Kidney glomerular epithelial cell (primary cell): Measurements from ENCODE around the gene MTX3.

Experiments used
- DNase-seq: peaks from one replicate; lab custom pipeline; 2025; lab: John Stamatoyannopoulos, UW

The MTX3 gene

DNA sequence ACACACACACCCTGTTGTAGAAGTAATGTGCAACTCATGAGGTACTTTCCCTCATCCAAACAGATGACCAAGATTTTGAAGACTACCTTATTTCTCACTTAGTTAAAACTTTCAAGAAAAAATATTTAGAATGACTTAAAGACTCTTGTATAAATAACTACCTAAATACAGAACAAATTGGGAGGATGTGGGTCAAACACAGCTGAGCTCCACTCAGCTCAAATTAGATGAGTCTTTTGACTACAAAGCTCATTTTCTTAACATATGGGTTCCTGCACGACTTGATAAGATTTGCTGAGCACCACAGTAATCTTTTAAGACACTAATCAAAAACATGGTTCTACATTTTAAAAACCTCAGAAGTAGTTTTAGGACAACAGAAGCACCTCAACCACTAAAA, 8.9 kb downstream of the MTX3 start:
- DNase-seq: no peak

- DNase-seq: no peak
Measured at GRCh38 chr5:79976759-79977515, 14.1 kb downstream of the MTX3 start.

- no peak for DNase-seq
Measured at GRCh38 chr5:79975422-79975821, 15.6 kb downstream of the MTX3 start.

- peak; percentile 59 for DNase-seq
Measured at GRCh38 chr5:79974886-79975285, 16.2 kb downstream of the MTX3 start.

- DNase-seq: no peak
Measured at GRCh38 chr5:79973996-79974395, 17.1 kb downstream of the MTX3 start.

DNA sequence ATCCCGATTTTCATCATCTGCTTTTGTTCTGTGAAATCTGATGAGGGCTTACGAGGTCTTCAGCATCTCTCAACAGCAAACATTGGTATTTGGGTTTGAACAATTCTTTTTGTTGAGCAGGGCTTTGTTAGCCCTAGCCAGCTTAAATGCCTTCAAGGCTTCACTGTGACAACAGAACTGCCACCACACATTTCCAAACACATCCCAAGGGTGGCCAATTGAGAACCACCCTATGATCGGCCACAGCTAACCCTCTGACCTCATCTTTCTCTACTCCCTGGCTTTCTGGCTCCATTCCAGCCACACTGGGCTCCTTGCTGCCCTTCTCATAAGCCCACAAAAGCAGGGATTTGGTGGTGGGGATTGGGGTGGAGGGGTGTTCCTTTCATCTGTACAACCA, 17.6 kb downstream of the MTX3 start:
- no peak for DNase-seq

GRCh38 chr5:79971156-79971555, 19.9 kb downstream of the MTX3 start:
- no peak for DNase-seq

DNA sequence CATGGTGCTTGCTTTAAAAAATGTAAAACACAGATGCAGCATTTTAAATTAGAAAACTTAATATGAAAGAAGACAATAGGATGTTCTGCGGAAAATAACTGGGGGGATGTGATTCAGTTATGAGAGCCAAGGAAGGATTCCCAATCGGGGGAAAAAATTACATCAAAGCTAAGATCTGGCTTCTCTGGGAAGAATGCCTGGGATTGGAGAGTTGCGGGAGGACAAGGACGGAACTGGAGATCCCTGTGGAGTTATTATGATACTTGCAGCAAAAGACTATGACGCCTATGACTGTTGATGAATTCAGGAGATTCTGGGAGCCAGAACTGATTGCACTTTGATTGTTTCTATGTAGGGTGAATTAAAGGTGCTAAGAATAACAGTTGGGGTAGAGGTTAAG, 24.6 kb downstream of the MTX3 start:
- no peak for DNase-seq

- DNase-seq: no peak
Measured at GRCh38 chr5:79964136-79964535, 26.9 kb downstream of the MTX3 start.

GRCh38 chr5:79963261-79964061, 27.6 kb downstream of the MTX3 start:
- no peak for DNase-seq

DNA sequence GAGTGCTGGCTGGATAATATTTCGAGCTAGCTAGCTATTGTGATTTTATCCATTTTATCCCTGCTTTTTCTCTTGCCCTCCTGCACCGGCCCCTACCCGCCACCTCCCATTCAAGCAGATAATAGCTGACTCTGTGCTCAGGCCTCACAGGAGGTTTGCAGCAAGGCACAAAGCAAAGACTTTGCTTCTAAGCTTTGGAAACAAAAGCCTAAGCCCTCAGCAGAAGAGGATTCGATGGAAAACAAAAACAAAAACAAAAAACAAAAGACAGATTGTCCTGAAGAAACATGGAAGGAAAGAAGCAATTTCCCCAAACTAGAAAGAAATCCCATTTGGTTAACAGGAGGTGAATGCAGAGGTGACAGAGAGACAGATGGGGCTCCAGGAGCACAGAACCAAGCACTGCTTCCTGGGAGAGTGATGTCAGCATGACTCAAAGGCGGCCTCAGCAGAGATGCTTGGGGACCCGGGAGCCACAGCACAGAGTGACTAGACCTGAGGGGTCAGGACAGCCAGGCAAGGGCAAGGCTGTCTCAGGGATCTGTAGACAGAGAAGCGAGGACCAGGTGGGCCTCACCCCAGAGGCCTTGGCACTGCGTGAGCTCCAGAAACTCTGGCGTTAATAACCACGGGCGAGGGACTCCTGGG, 28.4 kb downstream of the MTX3 start:
- DNase-seq: no peak

GRCh38 chr5:79961716-79962574, 29.1 kb downstream of the MTX3 start:
- no peak for DNase-seq

DNA sequence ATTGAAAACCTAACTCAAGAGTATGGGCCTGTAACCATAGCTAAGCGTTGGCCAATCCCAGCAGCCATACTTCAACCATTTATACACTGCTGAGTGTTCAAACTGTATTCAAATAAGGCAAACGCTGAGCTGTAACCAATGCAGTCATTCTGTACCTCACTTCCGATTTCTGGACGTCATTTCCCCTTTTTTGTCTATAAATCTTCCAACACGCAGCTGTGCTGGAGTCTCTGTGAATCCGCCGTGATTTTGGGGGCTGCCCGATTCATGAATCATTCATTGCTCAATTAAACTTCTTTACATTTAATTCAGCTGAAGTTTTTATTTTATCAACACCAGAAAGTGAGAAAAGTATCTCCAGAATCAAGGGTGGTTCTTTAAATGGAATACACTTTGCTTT, 31.7 kb downstream of the MTX3 start:
- no peak for DNase-seq

DNA sequence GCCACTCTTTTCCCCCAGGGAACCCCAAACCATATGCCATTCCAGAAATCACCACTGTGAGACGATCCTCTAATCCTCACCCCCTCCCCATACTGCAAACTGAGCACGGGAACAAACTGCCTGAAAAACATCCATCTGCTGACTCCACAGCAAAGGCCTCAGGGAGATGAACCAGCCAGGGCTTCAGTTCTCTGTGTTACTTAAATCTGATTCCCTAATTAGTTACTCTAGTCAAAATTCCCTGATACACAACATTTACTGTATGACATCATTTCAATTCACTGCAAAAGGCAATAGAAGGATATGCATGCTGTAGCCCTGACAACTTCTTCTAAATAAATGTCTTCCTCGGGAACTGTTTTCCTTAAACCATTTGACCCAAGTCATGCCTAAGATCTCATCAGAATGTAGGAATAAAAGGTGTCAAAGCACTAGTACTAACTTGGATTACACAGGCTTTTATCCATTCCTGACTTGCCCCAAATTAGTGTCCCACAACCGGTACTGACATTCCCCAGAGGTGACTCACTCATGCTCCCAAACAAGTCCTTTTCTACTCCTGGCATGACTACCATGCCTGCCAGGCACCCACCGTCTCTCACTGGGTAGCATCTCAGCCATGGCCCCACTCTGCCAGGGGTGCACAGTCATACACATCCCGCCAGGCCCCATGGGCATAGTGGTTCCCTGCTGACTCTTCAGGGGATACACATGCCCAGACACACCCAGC, 35.0 kb downstream of the MTX3 start:
- DNase-seq: peak; percentile 55

DNA sequence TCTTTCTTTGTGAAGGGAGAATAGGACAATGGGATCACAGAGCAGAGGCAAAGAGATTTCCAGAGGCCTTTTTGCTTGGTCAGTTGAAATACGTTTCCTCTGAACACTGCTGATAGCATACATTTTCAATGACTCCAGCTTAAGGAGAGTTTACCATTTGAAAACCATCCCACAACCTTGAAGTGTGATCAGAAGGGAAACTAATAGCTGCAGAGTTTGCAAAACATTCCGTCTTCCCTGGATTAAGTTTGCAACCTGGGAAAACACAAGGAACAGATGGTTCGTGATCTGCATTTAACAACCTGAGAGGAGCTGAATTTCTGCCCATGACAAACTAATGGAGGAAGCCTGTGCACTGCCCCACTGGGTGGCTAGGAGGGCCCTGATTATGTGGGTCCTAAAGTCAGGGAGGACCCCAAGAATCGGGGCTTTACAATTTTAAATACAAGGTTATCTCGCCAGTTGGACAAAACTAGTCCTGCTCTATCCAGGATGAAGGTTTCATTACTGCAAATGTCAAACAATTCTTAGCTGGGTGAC, 35.6 kb downstream of the MTX3 start:
- no peak for DNase-seq

DNA sequence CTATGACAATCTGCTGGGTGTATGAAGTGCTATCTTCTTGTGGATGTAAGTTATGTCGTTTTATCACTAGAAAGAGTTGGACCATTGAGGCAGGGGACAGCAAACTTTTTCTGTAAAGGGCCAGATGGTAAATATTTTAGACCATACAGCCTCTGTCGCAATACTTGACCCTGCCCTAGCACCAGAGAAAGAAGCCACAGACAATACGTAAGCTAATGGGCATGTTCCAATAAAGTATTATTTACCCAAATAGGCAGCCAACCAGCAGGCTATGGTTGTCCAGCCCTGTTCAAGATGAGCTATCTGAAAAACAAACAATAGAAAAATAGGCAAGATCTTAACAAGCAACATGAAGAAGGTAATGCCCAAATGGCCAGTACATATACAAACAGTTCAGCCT, 36.4 kb downstream of the MTX3 start:
- no peak for DNase-seq

DNA sequence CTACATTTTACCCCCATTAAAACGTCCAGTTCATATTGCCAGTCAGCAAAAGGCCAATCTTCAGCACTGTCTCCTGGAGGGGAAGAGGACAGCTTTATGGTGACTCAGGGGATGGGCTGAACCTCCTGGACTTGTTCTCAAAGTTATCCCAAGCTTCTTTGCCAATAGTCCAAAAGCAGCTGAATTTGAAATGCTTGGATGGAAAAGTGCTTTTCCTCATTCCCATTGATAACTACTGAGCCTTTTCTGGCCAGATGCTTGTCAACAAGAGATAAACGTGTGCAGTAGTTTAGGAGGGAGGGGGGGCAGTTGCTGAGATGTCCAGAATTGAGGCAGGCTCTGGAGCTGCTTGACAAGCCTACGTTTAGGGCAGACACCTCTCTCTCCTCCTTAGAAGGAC, 43.5 kb downstream of the MTX3 start:
- DNase-seq: no peak

DNA sequence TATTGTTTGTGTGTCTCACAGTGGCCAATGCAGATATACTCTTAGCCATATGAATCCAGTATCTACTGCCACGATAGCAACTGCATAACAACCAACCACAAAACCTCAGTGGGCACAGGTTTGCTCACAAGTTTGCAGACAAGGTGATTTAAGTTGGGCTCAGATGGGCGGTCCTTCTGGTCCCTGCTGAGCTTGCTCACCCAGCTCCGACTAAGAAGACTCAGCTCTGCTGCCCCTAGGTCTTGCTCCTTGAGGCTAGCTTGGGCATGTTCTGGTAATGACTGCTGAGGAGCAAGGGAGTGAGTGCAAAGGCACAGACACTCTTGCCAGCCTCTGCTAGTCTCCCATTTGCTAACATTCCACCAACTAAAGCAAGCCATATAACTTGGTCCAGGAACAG, 52.6 kb downstream of the MTX3 start:
- DNase-seq: no peak

- no peak for DNase-seq
Measured at GRCh38 chr5:79936646-79937216, 54.3 kb downstream of the MTX3 start.

- no peak for DNase-seq
Measured at GRCh38 chr5:79936002-79936645, 54.9 kb downstream of the MTX3 start.
